CD4-positive, alpha-beta T cell (primary cell): ENCODE data around the gene ACR. TPM values are rescaled to one million over a fixed set of nuclear protein-coding genes. Genes with fewer than 3 reads are reported as not detected.

Source experiments
- ATAC-seq: fragments of 200-7000 bp; cut with Tn5 transposase; one replicate; pipeline ENCODE4 v1.10.0; 2022; ENCODE audit warnings: mild to moderate bottlenecking; ENCODE audit not compliant: poor library complexity
- CTCF ChIA-PET: fragments of 350-600 bp; sonication (Branson Sonifier 250); formaldehyde crosslinking; loops from one replicate; lab custom pipeline; 2021; ENCODE audit warnings: antibody characterized with exemption, inconsistent platforms; lab: Charles Lee
- POLR2A ChIA-PET: fragments of 350-600 bp; sonication (Branson Sonifier 250); formaldehyde crosslinking; loops from one replicate; lab custom pipeline; 2021; ENCODE audit warnings: antibody characterized with exemption, inconsistent platforms; lab: Charles Lee
- DNase-seq, 14 experiments: peaks; one replicate each; pipeline ENCODE4 v3.0.0-alpha.2; 2013 to 2020; ENCODE audit warnings: mixed read lengths in 2 of 14
- H3K27ac ChIP-seq, 2 donors: one replicate each; pipeline versions ENCODE4 v1.5.1 to v1.7.0; 2013; ENCODE audit warnings: low read length in 2 of 2, low read depth in 1 of 2, mild to moderate bottlenecking in 1 of 2
- H3K27me3 ChIP-seq, 2 experiments: 1 replicate in 1 of 2; 2 replicates in 1 of 2; pipeline versions ENCODE4 v1.6.1 to v1.7.0; 2013; ENCODE audit warnings: low read length in 2 of 2, control low read depth in 1 of 2, mild to moderate bottlenecking in 1 of 2, moderate library complexity in 1 of 2; ENCODE audit not compliant: insufficient read depth in 2 of 2, control insufficient read depth in 1 of 2
- H3K36me3 ChIP-seq: one replicate; pipeline ENCODE4 v1.6.1; 2013; ENCODE audit warnings: low read length, control low read depth; ENCODE audit not compliant: insufficient read depth
- H3K4me1 ChIP-seq: one replicate; pipeline ENCODE4 v1.6.1; 2013; ENCODE audit warnings: low read length, control low read depth; ENCODE audit not compliant: insufficient read depth
- H3K4me3 ChIP-seq: one replicate; pipeline ENCODE4 v1.5.1; 2013; ENCODE audit warnings: mild to moderate bottlenecking, low read length, moderate library complexity
- H3K9me3 ChIP-seq, 2 experiments: 1 replicate in 1 of 2; 2 replicates in 1 of 2; pipeline versions ENCODE4 v1.6.1 to v1.7.0; 2013; ENCODE audit warnings: low read length in 2 of 2, mild to moderate bottlenecking in 2 of 2, control low read depth in 1 of 2, moderate library complexity in 1 of 2; ENCODE audit not compliant: control insufficient read depth in 1 of 2, insufficient read depth in 1 of 2
- H3K27ac Mint-ChIP-seq: one replicate; pipeline ENCODE4 v1.8.0; 2020; ENCODE audit warnings: mixed read lengths
- H3K27me3 Mint-ChIP-seq: one replicate; pipeline ENCODE4 v1.8.0; 2021; ENCODE audit warnings: mixed read lengths
- H3K36me3 Mint-ChIP-seq: one replicate; pipeline ENCODE4 v1.8.0; 2021; ENCODE audit warnings: low read depth, mixed read lengths
- H3K4me1 Mint-ChIP-seq: one replicate; pipeline ENCODE4 v1.8.0; 2021; ENCODE audit warnings: low read depth, mixed read lengths
- H3K4me3 Mint-ChIP-seq: one replicate; pipeline ENCODE4 v1.8.0; 2020; ENCODE audit warnings: mild to moderate bottlenecking, mixed read lengths
- H3K9me3 Mint-ChIP-seq: one replicate; pipeline ENCODE4 v1.8.0; 2020; ENCODE audit warnings: mixed read lengths
- intact Hi-C, 2 experiments: fragments of 100-400 bp; cut with DNase I in 1 of 2; cut with micrococcal nuclease in 1 of 2; formaldehyde crosslinking; loops; one replicate each; pipeline versions ENCODE4 v1.15.1 to v1.9.0; 2023 to 2025; cut with DNase I, micrococcal nuclease
- total RNA-seq, 174 experiments: library from RNA in 2 of 174; stranded (reverse) in 2 of 174; gene quantifications; one replicate each; pipeline ENCODE4 v1.2.3 and lab custom pipeline; 2021 to 2026
- TF ChIP-seq, protein P1 (sequence below): fragments of 200-600 bp; IDR thresholded peaks from one replicate; pipeline ENCODE4 v1.8.0; 2022; ENCODE audit warnings: antibody characterized with exemption, mild to moderate bottlenecking

ACR gene
- total RNA-seq, 2 experiments from 2014 or later: not detected

DNA sequence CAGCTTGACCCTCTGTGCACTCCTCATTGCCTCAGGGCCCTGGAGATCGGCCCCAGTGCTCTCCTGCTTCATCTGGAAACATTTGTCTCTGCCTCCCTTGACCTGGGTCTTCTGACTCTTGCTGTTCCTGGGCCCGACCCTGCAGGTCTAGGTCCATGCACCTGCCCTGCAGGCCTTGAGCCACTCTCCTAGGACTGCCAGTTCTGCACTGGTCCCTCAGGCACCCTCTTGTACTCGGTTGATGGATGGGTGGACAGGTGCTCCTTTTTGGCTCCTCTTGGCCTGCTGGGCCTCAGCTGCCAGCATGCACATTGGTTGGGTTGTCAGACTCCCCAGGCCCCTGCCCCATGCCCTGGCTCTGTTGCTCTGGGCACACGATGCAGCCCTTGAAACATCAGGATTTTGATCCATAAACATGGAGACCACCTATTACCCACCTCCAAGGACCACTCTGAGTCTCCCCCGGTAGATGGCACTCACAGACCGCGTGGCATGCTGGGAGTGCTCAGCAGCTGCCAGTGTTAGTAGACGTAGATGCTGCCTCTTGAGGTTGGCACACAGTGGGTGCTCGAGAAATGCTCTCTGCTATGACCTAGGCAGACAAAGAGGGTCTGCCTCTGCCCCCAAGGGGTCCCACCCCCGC lies 20.2 kb upstream of the ACR start:
- no peak overlapping the region for H3K4me3 Mint-ChIP-seq
- no peaks in the 10 kb centered on the region for H3K36me3 Mint-ChIP-seq
- no peaks in the 10 kb centered on the region for H3K9me3 Mint-ChIP-seq
- CTCF ChIA-PET: no interaction called here
- no peak for ATAC-seq
- Histone ChIP-seq H3K9me3 (peaks cover 0 to 5% of the 10 kb centered on the region in 2 experiments), H3K4me3 (no peak overlapping the region), H3K4me1 (no peaks in the 10 kb centered on the region), H3K27ac (no peak overlapping the region), H3K36me3 (no peaks in the 10 kb centered on the region), H3K27me3 (peaks cover 0 to 3% of the 10 kb centered on the region in 2 experiments)
- H3K27me3 Mint-ChIP-seq: no peaks in the 10 kb centered on the region
- H3K4me1 Mint-ChIP-seq: no peaks in the 10 kb centered on the region
- DNase-seq: no peak
- TF ChIP-seq, protein P1, sequence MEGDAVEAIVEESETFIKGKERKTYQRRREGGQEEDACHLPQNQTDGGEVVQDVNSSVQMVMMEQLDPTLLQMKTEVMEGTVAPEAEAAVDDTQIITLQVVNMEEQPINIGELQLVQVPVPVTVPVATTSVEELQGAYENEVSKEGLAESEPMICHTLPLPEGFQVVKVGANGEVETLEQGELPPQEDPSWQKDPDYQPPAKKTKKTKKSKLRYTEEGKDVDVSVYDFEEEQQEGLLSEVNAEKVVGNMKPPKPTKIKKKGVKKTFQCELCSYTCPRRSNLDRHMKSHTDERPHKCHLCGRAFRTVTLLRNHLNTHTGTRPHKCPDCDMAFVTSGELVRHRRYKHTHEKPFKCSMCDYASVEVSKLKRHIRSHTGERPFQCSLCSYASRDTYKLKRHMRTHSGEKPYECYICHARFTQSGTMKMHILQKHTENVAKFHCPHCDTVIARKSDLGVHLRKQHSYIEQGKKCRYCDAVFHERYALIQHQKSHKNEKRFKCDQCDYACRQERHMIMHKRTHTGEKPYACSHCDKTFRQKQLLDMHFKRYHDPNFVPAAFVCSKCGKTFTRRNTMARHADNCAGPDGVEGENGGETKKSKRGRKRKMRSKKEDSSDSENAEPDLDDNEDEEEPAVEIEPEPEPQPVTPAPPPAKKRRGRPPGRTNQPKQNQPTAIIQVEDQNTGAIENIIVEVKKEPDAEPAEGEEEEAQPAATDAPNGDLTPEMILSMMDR: no peak
- POLR2A ChIA-PET: no interaction called here
- H3K27ac Mint-ChIP-seq: no peak overlapping the region
- intact Hi-C loops: no loop called here

- Mint-ChIP-seq H3K4me1 (no peaks in the 10 kb centered on the region), H3K9me3 (no peaks in the 10 kb centered on the region), H3K27ac (no peak overlapping the region), H3K4me3 (no peak overlapping the region), H3K36me3 (no peaks in the 10 kb centered on the region), H3K27me3 (no peaks in the 10 kb centered on the region)
- Histone ChIP-seq H3K27ac (no peak overlapping the region), H3K36me3 (no peaks in the 10 kb centered on the region), H3K9me3 (peaks cover 0 to 5% of the 10 kb centered on the region in 2 experiments), H3K27me3 (peaks cover 0 to 3% of the 10 kb centered on the region in 2 experiments), H3K4me1 (no peaks in the 10 kb centered on the region), H3K4me3 (no peak overlapping the region)
- TF ChIP-seq, protein P1: no peak
- CTCF ChIA-PET: no interaction called here
- ATAC-seq (no peak), DNase-seq (no peak)
- POLR2A ChIA-PET: no interaction called here
- intact Hi-C loops: no loop called here
These were observed 19.7 kb upstream of the ACR start for GRCh38 chr22:50718352-50718709.

GRCh38 chr22:50719814-50720300 lies 18.1 kb upstream of the ACR start:
- Mint-ChIP-seq H3K27ac (no peak overlapping the region), H3K9me3 (no peaks in the 10 kb centered on the region), H3K36me3 (no peaks in the 10 kb centered on the region), H3K4me3 (no peak overlapping the region), H3K27me3 (no peaks in the 10 kb centered on the region), H3K4me1 (no peaks in the 10 kb centered on the region)
- Histone ChIP-seq H3K4me1 (no peaks in the 10 kb centered on the region), H3K27ac (no peak overlapping the region), H3K27me3 (peaks cover 0 to 3% of the 10 kb centered on the region in 2 experiments), H3K36me3 (no peaks in the 10 kb centered on the region), H3K4me3 (no peak overlapping the region), H3K9me3 (peaks cover 0 to 5% of the 10 kb centered on the region in 2 experiments)
- TF ChIP-seq, protein P1: no peak
- DNase-seq (no peak), ATAC-seq (no peak)
- POLR2A ChIA-PET: no interaction called here
- CTCF ChIA-PET: no interaction called here
- intact Hi-C loops: no loop called here
